Thymus (tissue), 11 donors: ENCODE data around the gene UBR2. TPM values are rescaled to one million over a fixed set of nuclear protein-coding genes. Genes with fewer than 3 reads are reported as not detected.
A peak's percentile ranks its signal among the peaks of the same experiment; 100 is the strongest.
"Not testable (repeated sequence)": the region's sequence is repeated elsewhere in the genome, so short reads cannot be mapped to it uniquely, and the experiment has no call there.

Experiments
- DNase-seq, 9 donors: peaks; one replicate each; pipeline ENCODE4 v3.0.0-alpha.2; 2013; ENCODE audit warnings: low spot score in 9 of 9, low read depth in 6 of 9, missing footprints in 1 of 9
- H3K27ac ChIP-seq, 2 donors: one replicate each; pipeline ENCODE4 v1.5.1; 2013; ENCODE audit warnings: control low read depth in 1 of 2, low read depth in 1 of 2, low read length in 1 of 2, mild to moderate bottlenecking in 1 of 2, moderate library complexity in 1 of 2
- H3K27me3 ChIP-seq, 2 donors: one replicate each; pipeline ENCODE4 v1.5.1; 2013; ENCODE audit warnings: low read length in 1 of 2; ENCODE audit not compliant: control insufficient read depth in 2 of 2, insufficient read depth in 1 of 2
- H3K36me3 ChIP-seq, 2 donors: one replicate each; pipeline ENCODE4 v1.5.1; 2013; ENCODE audit warnings: low read length in 1 of 2, mild to moderate bottlenecking in 1 of 2, moderate library complexity in 1 of 2; ENCODE audit not compliant: control insufficient read depth in 2 of 2, insufficient read depth in 2 of 2
- H3K4me1 ChIP-seq, 2 donors: one replicate each; pipeline ENCODE4 v1.5.1; 2013; ENCODE audit warnings: low read length in 2 of 2; ENCODE audit not compliant: control insufficient read depth in 2 of 2, insufficient read depth in 2 of 2
- H3K4me3 ChIP-seq, 2 donors: one replicate each; pipeline ENCODE4 v1.5.1; 2013; ENCODE audit warnings: low read length in 2 of 2, control low read depth in 1 of 2, mild to moderate bottlenecking in 1 of 2
- H3K9me3 ChIP-seq, 2 donors: one replicate each; pipeline ENCODE4 v1.5.1; 2013; ENCODE audit warnings: low read length in 1 of 2, mild to moderate bottlenecking in 1 of 2; ENCODE audit not compliant: control insufficient read depth in 2 of 2, insufficient read depth in 1 of 2
- WGBS: extraction: QIAGEN DNeasy Blood & Tissue Kit; methylation state at CpG from one replicate; pipeline ENCODE4 v1.1.7; 2013; 5-methylcytosine and 5-hydroxymethylcytosine counted together
- polyA plus RNA-seq: library from polyadenylated mRNA; stranded (reverse); fragments of 200-250 nt; gene quantifications from one replicate; pipeline ENCODE4 v1.2.3, GENCODE V29; 2013
- total RNA-seq: library from RNA; stranded (reverse); fragments of 120-200 nt; gene quantifications from one replicate; pipeline ENCODE4 v1.2.4, GENCODE V29; 2013
- donor health status: healthy.

Gene UBR2
- total and polyA plus RNA-seq, 2 donors: 16.2 to 22.7 TPM

- peaks cover 0 to 10% of the 10 kb centered on the region in 2 donors for H3K4me1 ChIP-seq
- no peaks in the 10 kb centered on the region for H3K9me3 ChIP-seq
- H3K36me3 ChIP-seq: peaks cover 53 to 68% of the 10 kb centered on the region in 2 donors
- no peak overlapping the region for H3K4me3 ChIP-seq
- no peaks in the 10 kb centered on the region for H3K27me3 ChIP-seq
- WGBS: 89% methylated on average over 2 of the region's 2 CpGs
- H3K27ac ChIP-seq: no peak overlapping the region
- peak in 1 of 9 donors; percentile 31 for DNase-seq
Measured at GRCh38 chr6:42690872-42691271, 127.0 kb downstream of the UBR2 start.

- Histone ChIP-seq H3K36me3 (peaks cover 44 to 67% of the 10 kb centered on the region in 2 donors), H3K27ac (no peak overlapping the region), H3K4me3 (no peak overlapping the region), H3K27me3 (no peaks in the 10 kb centered on the region), H3K9me3 (no peaks in the 10 kb centered on the region), H3K4me1 (peaks cover 0 to 10% of the 10 kb centered on the region in 2 donors)
- WGBS: 93% methylated on average over 4 of the region's 4 CpGs
- DNase-seq: no peak
Measured at GRCh38 chr6:42692137-42692911, 128.5 kb downstream of the UBR2 start.

- peak in 2 of 9 donors; percentile 10 to 39 for DNase-seq
- Histone ChIP-seq H3K9me3 (no peaks in the 10 kb centered on the region), H3K4me1 (peaks cover 0 to 10% of the 10 kb centered on the region in 2 donors), H3K27me3 (no peaks in the 10 kb centered on the region), H3K27ac (peak overlapping the region; percentile 41 to 46), H3K36me3 (peaks cover 34 to 56% of the 10 kb centered on the region in 2 donors), H3K4me3 (no peak overlapping the region)
- 91% methylated on average over 2 of the region's 2 CpGs for WGBS
Measured at GRCh38 chr6:42693725-42694323, 130.0 kb downstream of the UBR2 start.

- Histone ChIP-seq H3K4me1 (peaks cover 0 to 10% of the 10 kb centered on the region in 2 donors), H3K27me3 (no peaks in the 10 kb centered on the region), H3K4me3 (no peak overlapping the region), H3K36me3 (peaks cover 29 to 48% of the 10 kb centered on the region in 2 donors), H3K9me3 (no peaks in the 10 kb centered on the region), H3K27ac (no peak overlapping the region)
- WGBS: 94% methylated on average over 4 of the region's 4 CpGs
- DNase-seq: no peak
Measured at GRCh38 chr6:42694586-42694985, 130.8 kb downstream of the UBR2 start.

- WGBS: 94% methylated on average over 7 of the region's 7 CpGs
- no peak overlapping the region for H3K27ac ChIP-seq
Measured at GRCh38 chr6:42696526-42697267, 132.9 kb downstream of the UBR2 start.

GRCh38 chr6:42697268-42697655, 133.4 kb downstream of the UBR2 start:
- no peak overlapping the region for H3K4me3 ChIP-seq
- H3K27me3 ChIP-seq: no peaks in the 10 kb centered on the region
- WGBS: 94% methylated on average over 5 of the region's 5 CpGs
- DNase-seq: no peak
- no peaks in the 10 kb centered on the region for H3K9me3 ChIP-seq
- peaks cover 0 to 6% of the 10 kb centered on the region in 2 donors for H3K4me1 ChIP-seq
- no peak overlapping the region for H3K27ac ChIP-seq
- peaks cover 9 to 22% of the 10 kb centered on the region in 2 donors for H3K36me3 ChIP-seq

More at GRCh38 chr6:42696526-42697267, 132.9 kb downstream of the UBR2 start:
- Histone ChIP-seq H3K4me1 (peaks cover 0 to 6% of the 10 kb centered on the region in 2 donors), H3K4me3 (no peak overlapping the region), H3K36me3 (peaks cover 11 to 27% of the 10 kb centered on the region in 2 donors), H3K9me3 (no peaks in the 10 kb centered on the region), H3K27me3 (no peaks in the 10 kb centered on the region)
- no peak for DNase-seq

- 92% methylated on average over 13 of the region's 13 CpGs for WGBS
- Histone ChIP-seq H3K4me1 (peaks cover 0 to 6% of the 10 kb centered on the region in 2 donors), H3K4me3 (no peak overlapping the region), H3K9me3 (no peaks in the 10 kb centered on the region), H3K36me3 (peaks cover 3 to 14% of the 10 kb centered on the region in 2 donors), H3K27ac (no peak overlapping the region), H3K27me3 (no peaks in the 10 kb centered on the region)
- DNase-seq: no peak
Measured at GRCh38 chr6:42698217-42698616, 134.4 kb downstream of the UBR2 start.

- Histone ChIP-seq H3K4me3 (no peak overlapping the region), H3K27me3 (no peaks in the 10 kb centered on the region), H3K27ac (no peak overlapping the region), H3K9me3 (no peaks in the 10 kb centered on the region), H3K36me3 (no peaks in the 10 kb centered on the region), H3K4me1 (no peaks in the 10 kb centered on the region)
- no peak for DNase-seq
- 98% methylated on average over 2 of the region's 2 CpGs for WGBS
Measured at GRCh38 chr6:42702200-42702599, 138.4 kb downstream of the UBR2 start.

- H3K9me3 ChIP-seq, H3K36me3 ChIP-seq, H3K27ac ChIP-seq, H3K27me3 ChIP-seq, H3K4me1 ChIP-seq, DNase-seq, H3K4me3 ChIP-seq: not testable (repeated sequence)
- WGBS: 98% methylated on average over 3 of the region's 3 CpGs
Measured at GRCh38 chr6:42702786-42703185, 139.0 kb downstream of the UBR2 start.
